ENCODE data around the gene PPIL6.

DNA sequence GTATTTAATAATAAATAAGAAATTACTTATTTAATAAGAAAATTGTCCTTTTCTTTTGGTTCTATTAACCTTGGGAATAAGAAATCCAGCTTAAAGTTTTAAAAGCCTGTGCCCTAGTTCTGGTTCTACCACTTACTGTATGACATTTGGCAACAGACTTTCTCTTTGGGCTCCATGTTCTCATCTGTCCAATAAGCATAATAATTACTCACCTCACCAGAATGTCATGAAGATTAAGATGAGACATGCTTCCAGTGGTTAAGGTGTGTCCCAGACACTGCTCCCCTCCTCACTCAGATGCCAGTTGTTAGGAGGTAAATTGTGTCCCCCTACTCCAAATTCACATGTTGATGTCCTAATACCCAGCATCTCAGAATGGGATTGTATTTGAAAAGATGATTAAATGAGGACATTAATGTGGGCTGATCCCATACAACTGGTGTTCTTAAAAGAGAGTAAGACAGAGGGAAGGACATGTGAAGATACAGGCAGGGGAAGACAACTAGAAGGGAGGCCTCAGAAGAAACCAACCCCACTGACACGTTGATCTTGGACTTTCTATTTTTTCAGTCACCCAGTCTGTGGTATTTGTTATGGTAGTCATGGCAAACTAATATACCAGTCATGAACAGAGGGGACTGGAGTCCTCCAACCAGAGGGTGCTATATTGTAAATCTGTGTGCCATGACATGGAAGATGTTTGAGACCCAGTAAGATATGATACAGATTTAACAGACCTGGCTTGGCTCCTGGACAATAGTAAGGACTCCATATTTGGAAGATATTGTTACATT is 21.5 kb upstream of the PPIL6 start:
- TF ChIP-seq, protein P1, sequence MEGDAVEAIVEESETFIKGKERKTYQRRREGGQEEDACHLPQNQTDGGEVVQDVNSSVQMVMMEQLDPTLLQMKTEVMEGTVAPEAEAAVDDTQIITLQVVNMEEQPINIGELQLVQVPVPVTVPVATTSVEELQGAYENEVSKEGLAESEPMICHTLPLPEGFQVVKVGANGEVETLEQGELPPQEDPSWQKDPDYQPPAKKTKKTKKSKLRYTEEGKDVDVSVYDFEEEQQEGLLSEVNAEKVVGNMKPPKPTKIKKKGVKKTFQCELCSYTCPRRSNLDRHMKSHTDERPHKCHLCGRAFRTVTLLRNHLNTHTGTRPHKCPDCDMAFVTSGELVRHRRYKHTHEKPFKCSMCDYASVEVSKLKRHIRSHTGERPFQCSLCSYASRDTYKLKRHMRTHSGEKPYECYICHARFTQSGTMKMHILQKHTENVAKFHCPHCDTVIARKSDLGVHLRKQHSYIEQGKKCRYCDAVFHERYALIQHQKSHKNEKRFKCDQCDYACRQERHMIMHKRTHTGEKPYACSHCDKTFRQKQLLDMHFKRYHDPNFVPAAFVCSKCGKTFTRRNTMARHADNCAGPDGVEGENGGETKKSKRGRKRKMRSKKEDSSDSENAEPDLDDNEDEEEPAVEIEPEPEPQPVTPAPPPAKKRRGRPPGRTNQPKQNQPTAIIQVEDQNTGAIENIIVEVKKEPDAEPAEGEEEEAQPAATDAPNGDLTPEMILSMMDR (conservative IDR thresholded peaks at IDR 0.05; ENCODE audit: low read depth, low read length): no peak
- no peak for TF ChIP-seq EZH2 (IDR thresholded peaks at IDR 0.05; ENCODE audit: low read length, unreplicated experiment)
